GM12892 (cell line): ENCODE measurements around the gene MTARC1.

Experiments
- POLR2A ChIP-seq: IDR thresholded peaks from 2 replicates; pipeline ENCODE4 v1.6.1; 2011; ENCODE audit warnings: low read depth, low read length, control low read depth
- POLR2AphosphoS5 ChIP-seq: IDR thresholded peaks from 2 replicates; pipeline ENCODE4 v1.6.1; 2011; ENCODE audit warnings: low read depth, low read length, control low read depth
- TAF1 ChIP-seq: IDR thresholded peaks from 2 replicates; pipeline ENCODE4 v1.6.1; 2011; ENCODE audit warnings: low read depth, mild to moderate bottlenecking, control low read depth, low read length, borderline replicate concordance

DNA sequence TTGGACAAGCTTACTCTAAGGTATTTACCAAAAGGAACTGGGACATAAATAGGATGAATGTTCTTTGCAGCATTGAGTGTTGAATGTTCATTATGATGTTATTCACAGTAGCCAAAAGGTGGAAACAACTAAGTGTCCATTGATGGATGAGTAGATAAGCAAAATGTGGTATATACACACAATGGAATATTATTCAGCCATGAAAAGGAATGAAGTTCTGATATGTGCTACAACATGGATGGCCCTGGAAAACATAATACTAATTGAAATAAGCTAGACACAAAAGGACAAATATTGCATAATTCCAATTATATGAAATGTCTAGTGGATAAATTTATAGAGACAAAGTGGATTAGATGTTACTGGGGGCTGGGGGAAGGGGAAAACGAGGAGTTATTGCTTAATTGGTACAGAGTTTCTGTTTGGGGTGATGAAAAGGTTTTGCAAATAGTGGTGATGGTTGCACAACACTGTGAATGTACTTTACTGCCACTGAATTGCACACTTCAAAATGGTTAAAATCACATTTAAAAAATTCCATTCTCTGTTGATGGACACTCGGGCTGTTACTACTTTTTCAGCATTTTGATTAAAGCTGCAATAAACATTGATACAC lies 2.9 kb downstream of the MTARC1 start:
- no peak for TF ChIP-seq POLR2AphosphoS5
- no peak for TF ChIP-seq POLR2A
- TF ChIP-seq TAF1, result no peak
